ENCODE data around the gene SLC25A12.
"Not testable (repeated sequence)": the region's sequence is repeated elsewhere in the genome, so short reads cannot be mapped to it uniquely, and the experiment has no call there.

SLC25A12 gene

DNA sequence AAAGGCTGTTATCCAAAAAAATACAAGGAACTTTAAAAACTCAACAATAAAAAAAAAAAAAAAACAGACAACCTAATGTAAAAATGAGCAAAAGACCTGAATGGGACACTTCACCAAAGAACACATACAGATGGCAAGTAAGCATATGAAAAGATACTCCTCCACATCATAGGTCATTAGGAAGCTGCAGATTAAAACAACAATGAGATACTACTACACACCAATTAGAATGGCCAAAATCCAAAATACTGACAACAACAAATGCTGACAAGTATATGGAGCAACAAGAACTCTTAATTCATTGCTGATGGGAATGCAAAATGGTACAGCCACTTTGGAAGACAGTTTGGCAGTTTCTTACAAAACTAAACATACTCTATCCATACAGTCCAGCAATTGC is 122.6 kb downstream of the SLC25A12 start:
- in situ Hi-C loops (cut with HindIII; ENCODE audit: low pct_ligation_motif_present, low sequenced_read_pairs) = no loop called here
- DNase-seq = no peak

DNA sequence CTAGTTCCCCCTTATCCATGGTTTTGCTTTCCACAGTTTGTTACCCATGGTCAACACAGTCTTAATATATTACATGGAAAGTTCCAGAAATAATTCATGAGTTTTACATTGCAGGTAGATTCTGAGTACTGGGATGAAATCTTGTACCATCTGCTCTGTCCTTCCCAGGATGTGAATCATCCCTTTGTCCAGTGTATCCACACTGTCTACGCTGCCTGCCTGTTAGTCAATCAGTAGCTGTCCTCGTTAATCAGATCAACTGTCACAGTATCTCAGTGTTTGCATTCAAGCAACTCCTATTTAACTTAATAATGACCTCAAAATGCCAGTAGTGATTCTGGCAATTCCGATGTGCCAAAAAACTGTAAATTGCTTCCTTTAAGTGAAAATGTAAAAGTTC is 130.4 kb downstream of the SLC25A12 start:
- in situ Hi-C loops (cut with HindIII; ENCODE audit: low pct_ligation_motif_present, low sequenced_read_pairs) = no loop called here
- peak; percentile 11 for DNase-seq
- H3K36me3 ChIP-seq (replicated peaks) = peaks cover 4% of the 10 kb centered on the region
- H3K27ac ChIP-seq = peak overlapping the region; percentile 24
- H3K4me3 ChIP-seq (ENCODE audit: low read depth, low read length) = no peak overlapping the region
- H3K27me3 ChIP-seq (replicated peaks) = no peaks in the 10 kb centered on the region
- TF ChIP-seq, protein P1, sequence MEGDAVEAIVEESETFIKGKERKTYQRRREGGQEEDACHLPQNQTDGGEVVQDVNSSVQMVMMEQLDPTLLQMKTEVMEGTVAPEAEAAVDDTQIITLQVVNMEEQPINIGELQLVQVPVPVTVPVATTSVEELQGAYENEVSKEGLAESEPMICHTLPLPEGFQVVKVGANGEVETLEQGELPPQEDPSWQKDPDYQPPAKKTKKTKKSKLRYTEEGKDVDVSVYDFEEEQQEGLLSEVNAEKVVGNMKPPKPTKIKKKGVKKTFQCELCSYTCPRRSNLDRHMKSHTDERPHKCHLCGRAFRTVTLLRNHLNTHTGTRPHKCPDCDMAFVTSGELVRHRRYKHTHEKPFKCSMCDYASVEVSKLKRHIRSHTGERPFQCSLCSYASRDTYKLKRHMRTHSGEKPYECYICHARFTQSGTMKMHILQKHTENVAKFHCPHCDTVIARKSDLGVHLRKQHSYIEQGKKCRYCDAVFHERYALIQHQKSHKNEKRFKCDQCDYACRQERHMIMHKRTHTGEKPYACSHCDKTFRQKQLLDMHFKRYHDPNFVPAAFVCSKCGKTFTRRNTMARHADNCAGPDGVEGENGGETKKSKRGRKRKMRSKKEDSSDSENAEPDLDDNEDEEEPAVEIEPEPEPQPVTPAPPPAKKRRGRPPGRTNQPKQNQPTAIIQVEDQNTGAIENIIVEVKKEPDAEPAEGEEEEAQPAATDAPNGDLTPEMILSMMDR (IDR thresholded peaks at IDR 0.05; ENCODE audit: low read depth, low read length, missing control alignments) = no peak

More for the DNA sequence above, 122.6 kb downstream of the SLC25A12 start:
- TF ChIP-seq, protein P1 (IDR thresholded peaks at IDR 0.05; ENCODE audit: low read depth, low read length, missing control alignments) = no peak
- Histone ChIP-seq H3K4me3 (ENCODE audit: low read depth, low read length) (no peak overlapping the region), H3K27me3 (replicated peaks) (no peaks in the 10 kb centered on the region), H3K27ac (no peak overlapping the region), H3K36me3 (replicated peaks) (no peaks in the 10 kb centered on the region)

DNA sequence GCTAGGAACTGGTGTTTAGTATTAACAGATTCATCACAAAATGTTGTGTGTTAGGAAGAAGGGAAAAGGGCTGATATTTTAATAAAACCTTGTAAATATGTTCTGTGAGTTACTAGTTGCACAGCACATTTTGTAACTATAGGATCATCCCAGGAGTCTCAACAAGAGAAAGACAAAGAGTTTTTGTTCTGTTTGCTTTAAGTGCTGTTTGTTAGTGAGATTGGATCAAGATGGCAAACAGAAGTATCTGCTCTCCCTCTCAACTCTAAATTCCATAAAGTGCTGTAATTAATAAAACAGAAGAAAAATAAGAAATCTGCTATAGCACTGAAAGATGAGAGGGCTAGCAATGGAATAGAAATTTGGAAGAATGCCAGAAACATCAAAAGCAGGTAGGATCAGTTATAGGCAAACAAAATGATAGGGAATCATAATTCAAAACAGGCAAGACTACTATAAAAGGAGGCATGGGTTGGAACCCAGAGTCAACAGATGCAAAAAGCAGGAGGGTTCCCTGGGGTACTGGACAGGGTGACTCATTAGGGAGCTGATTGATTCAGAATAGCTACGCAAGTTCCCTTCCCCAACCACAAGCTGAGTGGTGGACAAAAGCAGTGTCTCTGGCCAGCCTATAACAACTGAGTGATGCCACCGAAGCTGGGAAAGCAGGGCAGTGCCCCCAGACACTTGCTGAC is 131.0 kb downstream of the SLC25A12 start:
- Histone ChIP-seq H3K27me3 (replicated peaks) (no peaks in the 10 kb centered on the region), H3K27ac (peak overlapping the region; percentile 24), H3K4me3 (ENCODE audit: low read depth, low read length) (no peak overlapping the region), H3K36me3 (replicated peaks) (peaks cover 4% of the 10 kb centered on the region)
- peak; percentile 65 for DNase-seq
- in situ Hi-C loops (cut with HindIII; ENCODE audit: low pct_ligation_motif_present, low sequenced_read_pairs) = no loop called here
- TF ChIP-seq, protein P1 (IDR thresholded peaks at IDR 0.05; ENCODE audit: low read depth, low read length, missing control alignments) = no peak

GRCh38 chr2:171761176-171761575 is 132.9 kb downstream of the SLC25A12 start:
- H3K36me3 ChIP-seq (replicated peaks); H3K4me3 ChIP-seq (ENCODE audit: low read depth, low read length); H3K27me3 ChIP-seq (replicated peaks); in situ Hi-C loops (cut with HindIII; ENCODE audit: low pct_ligation_motif_present, low sequenced_read_pairs); DNase-seq; H3K27ac ChIP-seq: not testable (repeated sequence)

GRCh38 chr2:171758762-171759161 is 135.3 kb downstream of the SLC25A12 start:
- H3K27ac ChIP-seq; in situ Hi-C loops (cut with HindIII; ENCODE audit: low pct_ligation_motif_present, low sequenced_read_pairs); H3K27me3 ChIP-seq (replicated peaks); DNase-seq; H3K4me3 ChIP-seq (ENCODE audit: low read depth, low read length): not testable (repeated sequence)
- peaks cover 18% of the 10 kb centered on the region for H3K36me3 ChIP-seq (replicated peaks)

DNA sequence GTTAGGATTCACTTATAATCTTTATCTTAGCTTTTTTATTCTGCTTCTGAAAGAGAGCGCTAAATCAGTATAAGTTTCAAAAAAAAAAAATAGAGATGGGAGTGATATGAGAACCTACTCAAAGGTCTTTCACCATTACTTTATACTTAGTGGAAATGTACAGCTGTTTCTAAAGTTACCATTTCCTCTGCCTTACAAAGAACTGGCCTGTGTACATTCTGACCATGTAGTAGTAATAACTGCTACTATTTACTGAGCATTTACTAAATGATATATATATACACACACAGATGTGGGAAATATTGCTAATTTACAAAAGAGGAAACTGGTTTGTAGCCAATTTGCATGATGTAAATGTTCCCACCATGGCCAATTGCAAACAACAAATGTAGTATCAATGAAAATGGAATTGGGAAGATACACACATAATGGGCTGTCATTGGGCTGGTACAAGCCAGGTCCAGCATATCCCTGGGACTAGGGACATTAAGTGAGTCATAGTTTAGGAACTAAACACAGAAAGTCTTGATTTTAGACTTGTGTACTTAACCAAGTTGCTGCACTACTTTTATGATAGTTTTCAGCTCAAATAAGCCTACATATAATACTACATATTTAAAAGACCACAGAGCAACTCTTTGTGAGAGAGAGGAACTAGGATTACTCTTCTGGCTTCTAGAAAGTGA is 139.6 kb downstream of the SLC25A12 start:
- H3K27me3 ChIP-seq (replicated peaks) = no peaks in the 10 kb centered on the region
- H3K27ac ChIP-seq = no peak overlapping the region
- no peak for DNase-seq
- TF ChIP-seq, protein P1 (IDR thresholded peaks at IDR 0.05; ENCODE audit: low read depth, low read length, missing control alignments) = no peak
- in situ Hi-C loops (cut with HindIII; ENCODE audit: low pct_ligation_motif_present, low sequenced_read_pairs) = no loop called here
- peaks cover 37% of the 10 kb centered on the region for H3K36me3 ChIP-seq (replicated peaks)
- H3K4me3 ChIP-seq (ENCODE audit: low read depth, low read length) = no peak overlapping the region
